SK-N-SH treated with all-trans-retinoic acid at 6 μM for 48 hours (cell line): ENCODE results near the gene WBP11.

ENCODE experiments used
- ATAC-seq: fragments of 200-7000 bp; cut with Tn5 transposase; 3 replicates; pipeline ENCODE4 v1.9.1; 2020; ENCODE audit warnings: mild to moderate bottlenecking, moderate library complexity
- ARNTL ChIP-seq: fragments of 450-650 bp; formaldehyde crosslinking; IDR thresholded peaks from 2 replicates; pipeline ENCODE4 v1.5.0; 2020; ENCODE audit warnings: low read depth, mild to moderate bottlenecking, moderate library complexity, borderline replicate concordance
- BACH2 ChIP-seq: fragments of 250-450 bp; sonication (Bioruptor Pico); IDR thresholded peaks from 2 replicates; pipeline ENCODE4 v1.9.0; 2021; ENCODE audit warnings: mild to moderate bottlenecking, borderline replicate concordance
- CREB5 ChIP-seq: fragments of 250-450 bp; sonication (Bioruptor Pico); IDR thresholded peaks from 2 replicates; pipeline ENCODE4 v1.5.1; 2020; ENCODE audit warnings: low read depth, mild to moderate bottlenecking, moderate library complexity
- CSDC2 ChIP-seq: fragments of 250-450 bp; sonication (Bioruptor Pico); IDR thresholded peaks from 2 replicates; pipeline ENCODE4 v1.5.0; 2020; ENCODE audit warnings: mild to moderate bottlenecking, moderate library complexity
- CSRNP3 ChIP-seq: fragments of 250-450 bp; sonication (Bioruptor Pico); IDR thresholded peaks from 2 replicates; pipeline ENCODE4 v1.5.1; 2021; ENCODE audit warnings: mild to moderate bottlenecking, moderate library complexity
- ESRRG ChIP-seq: fragments of 250-450 bp; sonication (Bioruptor Pico); IDR thresholded peaks from 2 replicates; pipeline ENCODE4 v1.6.1; 2021; ENCODE audit warnings: mild to moderate bottlenecking
- GLIS3 ChIP-seq: fragments of 250-450 bp; sonication (Bioruptor Pico); IDR thresholded peaks from 2 replicates; pipeline ENCODE4 v1.5.0; 2020; ENCODE audit warnings: mild to moderate bottlenecking, moderate library complexity
- ISL1 ChIP-seq: fragments of 250-450 bp; sonication (Bioruptor Pico); IDR thresholded peaks from 2 replicates; pipeline ENCODE4 v2.1.2; 2022; ENCODE audit warnings: mild to moderate bottlenecking, moderate library complexity
- OSR1 ChIP-seq: fragments of 250-450 bp; sonication (Bioruptor Pico); IDR thresholded peaks from 2 replicates; pipeline ENCODE4 v1.8.0; 2022; ENCODE audit warnings: moderate library complexity, mild to moderate bottlenecking, inconsistent platforms
- PATZ1 ChIP-seq: fragments of 250-450 bp; sonication (Bioruptor Pico); IDR thresholded peaks from 2 replicates; pipeline ENCODE4 v1.8.0; 2020; ENCODE audit warnings: mild to moderate bottlenecking, moderate library complexity, borderline replicate concordance
- PPARA ChIP-seq: fragments of 250-450 bp; sonication (Bioruptor Pico); IDR thresholded peaks from 2 replicates; pipeline ENCODE4 v1.5.0; 2020; ENCODE audit warnings: mild to moderate bottlenecking, borderline replicate concordance
- RARB ChIP-seq: fragments of 250-450 bp; sonication (Bioruptor Pico); IDR thresholded peaks from 2 replicates; pipeline ENCODE4 v1.8.0; 2021; ENCODE audit warnings: mild to moderate bottlenecking, moderate library complexity
- SNAI2 ChIP-seq: fragments of 250-450 bp; sonication (Bioruptor Pico); IDR thresholded peaks from 2 replicates; pipeline ENCODE4 v1.5.0; 2020; ENCODE audit warnings: mild to moderate bottlenecking, moderate library complexity
- TCF4 ChIP-seq: fragments of 250-450 bp; sonication (Bioruptor Pico); IDR thresholded peaks from 2 replicates; pipeline ENCODE4 v1.8.0; 2021; ENCODE audit warnings: mild to moderate bottlenecking, moderate library complexity, borderline replicate concordance
- TOX ChIP-seq: fragments of 250-450 bp; sonication (Bioruptor Pico); IDR thresholded peaks from 2 replicates; pipeline ENCODE4 v1.8.0; 2021; ENCODE audit warnings: mild to moderate bottlenecking, moderate library complexity, borderline replicate concordance
- TSHZ2 ChIP-seq: fragments of 250-450 bp; sonication (Bioruptor Pico); IDR thresholded peaks from 2 replicates; pipeline ENCODE4 v1.5.0; 2020; ENCODE audit warnings: mild to moderate bottlenecking, moderate library complexity
- ZC3H10 ChIP-seq: fragments of 250-450 bp; sonication (Bioruptor Pico); IDR thresholded peaks from 2 replicates; pipeline ENCODE4 v1.5.1; 2021; ENCODE audit warnings: mild to moderate bottlenecking, moderate library complexity
- ZFP3 ChIP-seq: fragments of 250-450 bp; sonication (Bioruptor Pico); IDR thresholded peaks from 2 replicates; pipeline ENCODE4 v1.5.0; 2020; ENCODE audit warnings: mild to moderate bottlenecking, moderate library complexity
- ZNF565 ChIP-seq: fragments of 450-650 bp; formaldehyde crosslinking; conservative IDR thresholded peaks from 2 replicates; pipeline ENCODE4 v1.5.0; 2020; ENCODE audit warnings: low read depth, mild to moderate bottlenecking, moderate library complexity
- ZNF70 ChIP-seq: fragments of 450-650 bp; formaldehyde crosslinking; IDR thresholded peaks from 2 replicates; pipeline ENCODE4 v1.5.0; 2020; ENCODE audit warnings: mild to moderate bottlenecking, moderate library complexity
- ZNF8 ChIP-seq: fragments of 450-650 bp; formaldehyde crosslinking; IDR thresholded peaks from 2 replicates; pipeline ENCODE4 v1.5.0; 2020; ENCODE audit warnings: mild to moderate bottlenecking, moderate library complexity

WBP11 gene

GRCh38 chr12:14802247-14802646 lies 1.0 kb downstream of the WBP11 start (continued):
- TF ChIP-seq ZC3H10 (CRISPR knock-in tag), result no peak
- no peak for TF ChIP-seq TSHZ2
- no peak for TF ChIP-seq GLIS3 (CRISPR knock-in tag)
- no peak for TF ChIP-seq CSDC2 (CRISPR knock-in tag)

- no peak for TF ChIP-seq ISL1
- no peak for TF ChIP-seq OSR1
- no peak for TF ChIP-seq CSDC2 (CRISPR knock-in tag)
- peak; percentile 74 for TF ChIP-seq TCF4 (CRISPR knock-in tag)
- TF ChIP-seq ZNF70, result no peak
- TF ChIP-seq PATZ1 (CRISPR knock-in tag), result no peak
- TF ChIP-seq, all 23 proteins: peak for 1
- ATAC-seq, result no peak
Observed at GRCh38 chr12:14795028-14795448, 8.2 kb downstream of the WBP11 start.

GRCh38 chr12:14785568-14785967 lies 17.7 kb downstream of the WBP11 start:
- no peak for ATAC-seq
- no peak for TF ChIP-seq ZFP3
- no peak for TF ChIP-seq PATZ1 (CRISPR knock-in tag)
- TF ChIP-seq ZNF565 (CRISPR knock-in tag), result no peak
- no peak for TF ChIP-seq ZNF70
- TF ChIP-seq GLIS3 (CRISPR knock-in tag), result no peak

GRCh38 chr12:14784471-14784870 lies 18.8 kb downstream of the WBP11 start:
- TF ChIP-seq TCF4 (CRISPR knock-in tag) (no peak), PATZ1 (CRISPR knock-in tag) (no peak), GLIS3 (CRISPR knock-in tag) (no peak), CSDC2 (CRISPR knock-in tag) (no peak), CREB5 (CRISPR knock-in tag) (no peak), RARB (no peak), ZNF8 (CRISPR knock-in tag) (no peak), SNAI2 (no peak), OSR1 (no peak), BACH2 (CRISPR knock-in tag) (no peak), ISL1 (no peak), ARNTL (CRISPR knock-in tag) (no peak)
- no peak for ATAC-seq

GRCh38 chr12:14782756-14783155 lies 20.5 kb downstream of the WBP11 start:
- TF ChIP-seq ESRRG (no peak), SNAI2 (no peak), CSRNP3 (CRISPR knock-in tag) (no peak), ZC3H10 (CRISPR knock-in tag) (no peak), ZNF8 (CRISPR knock-in tag) (no peak), TOX (CRISPR knock-in tag) (no peak), RARB (no peak), PPARA (CRISPR knock-in tag) (no peak), GLIS3 (CRISPR knock-in tag) (no peak), CREB5 (CRISPR knock-in tag) (no peak)
- ATAC-seq, result no peak
